GM12878 (cell line): ENCODE measurements around the gene TIMP3. TPM values are rescaled to one million over a fixed set of nuclear protein-coding genes. Genes with fewer than 3 reads are reported as not detected.

Experiments
- ATAC-seq: fragments of 200-7000 bp; cut with Tn5 transposase; 3 replicates; pipeline ENCODE4 v1.9.1; 2020; ENCODE audit warnings: mild to moderate bottlenecking, moderate library complexity
- BruUV-seq: library from RNA; stranded (reverse); fragments of 400-500 nt; replicated peaks from 2 replicates; lab custom pipeline; 2021; lab: Mats Ljungman, UMichigan
- CTCF ChIA-PET: fragments of 300-600 bp; sonication (Branson Sonifier 250); formaldehyde crosslinking; extraction: SDS; loops from one replicate; lab custom pipeline; 2021; ENCODE audit warnings: inconsistent platforms; lab: Yijun Ruan, JAX
- POLR2A ChIA-PET: fragments of 350-600 bp; formaldehyde crosslinking; extraction: SDS; loops from one replicate; lab custom pipeline; 2021; ENCODE audit warnings: inconsistent platforms; lab: Charles Lee
- RAD21 ChIA-PET: fragments of 300-600 bp; sonication (Branson Sonifier 250); formaldehyde crosslinking; loops from one replicate; lab custom pipeline; 2023; ENCODE audit warnings: antibody characterized with exemption; ENCODE audit not compliant: unreplicated experiment; lab: Charles Lee
- SMC1A ChIA-PET: fragments of 300-600 bp; sonication (Branson Sonifier 250); formaldehyde crosslinking; loops from one replicate; lab custom pipeline; 2023; ENCODE audit not compliant: unreplicated experiment, uncharacterized antibody; lab: Charles Lee
- DNase-seq: peaks from one replicate; pipeline ENCODE4 v3.0.0-alpha.2; 2011; ENCODE audit warnings: low read depth, low spot score
- FAIRE-seq: peaks from 3 replicates; lab custom pipeline; 2011; peaks lifted over from hg19 to GRCh38; lab: Jason Lieb, UNC
- H2AFZ ChIP-seq: 2 replicates; pipeline ENCODE4 v1.6.0; 2011; ENCODE audit warnings: low read depth, low read length, control low read depth; ENCODE audit not compliant: control insufficient read depth
- H3K27ac ChIP-seq: 2 replicates; pipeline ENCODE4 v1.5.1; 2011; ENCODE audit warnings: control low read depth; ENCODE audit not compliant: control insufficient read depth, insufficient read depth
- H3K27me3 ChIP-seq, 2 experiments: replicated peaks in 1 of 2; 2 replicates each; pipeline versions ENCODE4 v1.6.0 to v1.6.1; 2011; ENCODE audit warnings: low read length in 1 of 2; ENCODE audit not compliant: control insufficient read depth in 2 of 2, insufficient read depth in 2 of 2
- H3K36me3 ChIP-seq, 2 experiments: 2 replicates each; pipeline ENCODE4 v1.5.1; 2011; ENCODE audit warnings: low read length in 1 of 2; ENCODE audit not compliant: control insufficient read depth in 2 of 2, insufficient read depth in 2 of 2
- H3K4me1 ChIP-seq: 2 replicates; pipeline ENCODE4 v1.6.1; 2011; ENCODE audit warnings: mild to moderate bottlenecking, low read length, moderate library complexity, mixed read lengths; ENCODE audit not compliant: control insufficient read depth, insufficient read depth
- H3K4me2 ChIP-seq: 2 replicates; pipeline ENCODE4 v1.6.0; 2011; ENCODE audit warnings: control low read depth; ENCODE audit not compliant: control insufficient read depth, insufficient read depth
- H3K4me3 ChIP-seq: fragments of 200-600 bp; sonication (generic); 2 replicates; pipeline ENCODE4 v1.5.1; 2016
- H3K79me2 ChIP-seq: 2 replicates; pipeline ENCODE4 v1.6.0; 2011; ENCODE audit warnings: low read length; ENCODE audit not compliant: control insufficient read depth, insufficient read depth
- H3K9ac ChIP-seq: 2 replicates; pipeline ENCODE4 v1.8.0; 2011; ENCODE audit warnings: low read length, control low read depth, mixed read lengths; ENCODE audit not compliant: control insufficient read depth, insufficient read depth
- H3K9me3 ChIP-seq: replicated peaks from 3 replicates; pipeline ENCODE4 v1.5.1; 2011; ENCODE audit warnings: mild to moderate bottlenecking, low read length; ENCODE audit not compliant: control insufficient read depth, insufficient read depth
- H4K20me1 ChIP-seq: 2 replicates; pipeline ENCODE4 v1.6.0; 2011; ENCODE audit not compliant: control insufficient read depth, insufficient read depth
- BCL3 ChIP-seq: IDR thresholded peaks from 2 replicates; pipeline ENCODE4 v1.6.1; 2011; ENCODE audit warnings: borderline replicate concordance, low read depth, mild to moderate bottlenecking, moderate library complexity, low read length; ENCODE audit not compliant: insufficient read depth, poor library complexity, severe bottlenecking
- CBX3 ChIP-seq: fragments of 200-600 bp; sonication (generic); IDR thresholded peaks from 2 replicates; pipeline ENCODE4 v1.6.1; 2016; ENCODE audit warnings: low read depth, borderline replicate concordance
- CBX5 ChIP-seq: sonication (generic); IDR thresholded peaks from 2 replicates; pipeline ENCODE4 v1.6.1; 2016; ENCODE audit warnings: low read depth, moderate library complexity, mild to moderate bottlenecking, inconsistent platforms
- CTCF ChIP-seq, 3 experiments: IDR thresholded peaks in 2 of 3; conservative IDR thresholded peaks in 1 of 3; 2 replicates each; pipeline ENCODE4 v1.5.1; 2011; ENCODE audit warnings: low read depth in 3 of 3, low read length in 3 of 3, mild to moderate bottlenecking in 3 of 3, control low read depth in 2 of 3, moderate library complexity in 2 of 3, inconsistent platforms in 1 of 3, mixed read lengths in 1 of 3; ENCODE audit not compliant: control insufficient read depth in 2 of 3, insufficient read depth in 1 of 3; ENCODE audit errors: extremely low read depth in 1 of 3
- E4F1 ChIP-seq: fragments of 450-650 bp; IDR thresholded peaks from 2 replicates; pipeline ENCODE4 v1.6.1; 2018; ENCODE audit warnings: borderline replicate concordance, mild to moderate bottlenecking; ENCODE audit not compliant: partially characterized antibody
- FOXK2 ChIP-seq: fragments of 450-650 bp; IDR thresholded peaks from 2 replicates; pipeline ENCODE4 v1.6.1; 2017; ENCODE audit warnings: mild to moderate bottlenecking, moderate library complexity
- MXI1 ChIP-seq: fragments of 150-350 bp; IDR thresholded peaks from 2 replicates; pipeline ENCODE4 v1.6.1; 2011; ENCODE audit warnings: low read depth, mild to moderate bottlenecking, inconsistent platforms, low read length, improper control_type of control experiment
- NFXL1 ChIP-seq: fragments of 450-650 bp; IDR thresholded peaks from 2 replicates; pipeline ENCODE4 v1.6.1; 2017; ENCODE audit warnings: antibody characterized with exemption, mild to moderate bottlenecking, borderline replicate concordance
- POLR2AphosphoS5 ChIP-seq: IDR thresholded peaks from 2 replicates; pipeline ENCODE4 v1.6.1; 2011; ENCODE audit warnings: mild to moderate bottlenecking, low read length, inconsistent platforms
- RCOR1 ChIP-seq: conservative IDR thresholded peaks from 2 replicates; pipeline ENCODE4 v1.6.1; 2012; ENCODE audit warnings: low read depth, low read length, improper control_type of control experiment
- RFX5 ChIP-seq: IDR thresholded peaks from 2 replicates; pipeline ENCODE4 v1.6.1; 2011; ENCODE audit warnings: low read depth, low read length, improper control_type of control experiment
- SIX5 ChIP-seq: IDR thresholded peaks from 2 replicates; pipeline ENCODE4 v1.6.1; 2011; ENCODE audit warnings: mild to moderate bottlenecking, low read depth, low read length, moderate library complexity; ENCODE audit not compliant: severe bottlenecking
- SP1 ChIP-seq: IDR thresholded peaks from one replicate; pipeline ENCODE4 v1.6.1; 2011; ENCODE audit warnings: low read depth, low read length
- in situ Hi-C: fragments of 300-500 bp; cut with MboI; formaldehyde crosslinking; loops from 9 replicates; pipeline ENCODE4 v1.14.3; 2018; ENCODE audit warnings: mixed read lengths
- intact Hi-C: fragments of 100-400 bp; cut with micrococcal nuclease; formaldehyde crosslinking; loops from one replicate; pipeline ENCODE4 v1.14.2; 2022; ENCODE audit not compliant: unreplicated experiment
- polyA plus RNA-seq, 11 experiments: library from polyadenylated mRNA; depleted of rRNA in 4 of 11; unstranded in 6 of 11; stranded (reverse) in 5 of 11; fragments of >200 nt; fragmentation: Nextera tagmentation in 4 of 11; fragmentation: Illumina TruSeq in 1 of 11; extraction: Ambion mirVana in 4 of 11; extraction: Trizol in 1 of 11; gene quantifications; 1 replicate in 1 of 11; 2 replicates in 10 of 11; pipeline versions ENCODE4 v1.2.1 to v1.2.3, GENCODE V29; 2011 to 2016; ENCODE audit warnings: inconsistent platforms in 2 of 11, missing spikeins in 2 of 11, low read depth in 1 of 11
- total RNA-seq, 4 experiments: library from RNA; depleted of rRNA in 3 of 4; stranded (reverse); fragments of >200 nt in 3 of 4; fragmentation: Illumina TruSeq in 1 of 4; extraction: Trizol in 1 of 4; gene quantifications; 2 replicates each; pipeline versions ENCODE4 v1.2.1 to v1.2.3, GENCODE V29; 2013 to 2021

The TIMP3 gene
- total and polyA plus RNA-seq, 10 of the 15 experiments (the other 5 are each of a cell fraction or from before 2014, with no cell fraction given), result 0.01 to 0.74 (median 0.27) TPM; not detected in 5

- H3K36me3 ChIP-seq, result no peaks in the 10 kb centered on the region
- in situ Hi-C loops (loop anchor here (5.0 kb wide), 2 partner anchors 49 to 61 kb away; no protein-coding TSS in a partner anchor), intact Hi-C loops (no loop called here)
- no peak overlapping the region for H3K9ac ChIP-seq
- no peak overlapping the region for H3K4me2 ChIP-seq
- H3K4me3 ChIP-seq, result no peak overlapping the region
- no peak overlapping the region for H3K27ac ChIP-seq
- no peaks in the 10 kb centered on the region for H4K20me1 ChIP-seq
- DNase-seq, result no peak
- BruUV-seq, result no TSS peak
- TF ChIP-seq SP1 (no peak), BCL3 (no peak), RFX5 (no peak), CBX3 (no peak), E4F1 (no peak), RCOR1 (no peak), CBX5 (no peak), NFXL1 (no peak), FOXK2 (no peak), MXI1 (no peak), POLR2AphosphoS5 (no peak), CTCF (IDR thresholded peaks at IDR 0.05 in 2 of 3, conservative IDR thresholded peaks at IDR 0.05 in 1 of 3; ENCODE audit: control insufficient read depth in 2 of 3, extremely low read depth in 1 of 3, insufficient read depth in 1 of 3, low read depth in 3 of 3, low read length in 3 of 3) (no peak), SIX5 (no peak)
- TF ChIP-seq, all 136 proteins: peak for 0
- no peak for FAIRE-seq
- no peak for ATAC-seq
- H3K9me3 ChIP-seq, result no peaks in the 10 kb centered on the region
- ChIA-PET CTCF (interaction anchor here (1.3 to 7.8 kb wide), 2 partner anchors 134 to 264 kb away, joined by 4 to 108 read pairs; no protein-coding TSS in a partner anchor), RAD21 (no interaction called here), POLR2A (no interaction called here), SMC1A (interaction anchor here (5.1 kb wide), 1 partner anchor 134 kb away, joined by 28 read pairs; no protein-coding TSS in a partner anchor)
- H2AFZ ChIP-seq, result no peak overlapping the region
- no peaks in the 10 kb centered on the region for H3K79me2 ChIP-seq
- no peaks in the 10 kb centered on the region for H3K4me1 ChIP-seq
- H3K27me3 ChIP-seq, result no peaks in the 10 kb centered on the region; a peak in 2 of 4 replicates
These were observed 7.9 kb upstream of the TIMP3 start for GRCh38 chr22:32793589-32793988.
